GM10266 (cell line): ENCODE results near the gene VARS1.

Experiments used
- DNase-seq: peaks from one replicate; pipeline ENCODE4 v3.0.0; 2012; ENCODE audit errors: extremely low spot score
- TF ChIP-seq, protein P1 (sequence below): IDR thresholded peaks from 2 replicates; pipeline ENCODE4 v1.5.1; 2012; ENCODE audit warnings: mild to moderate bottlenecking, low read depth; ENCODE audit not compliant: control insufficient read depth, insufficient read depth; ENCODE audit errors: missing control alignments

The VARS1 gene

DNA sequence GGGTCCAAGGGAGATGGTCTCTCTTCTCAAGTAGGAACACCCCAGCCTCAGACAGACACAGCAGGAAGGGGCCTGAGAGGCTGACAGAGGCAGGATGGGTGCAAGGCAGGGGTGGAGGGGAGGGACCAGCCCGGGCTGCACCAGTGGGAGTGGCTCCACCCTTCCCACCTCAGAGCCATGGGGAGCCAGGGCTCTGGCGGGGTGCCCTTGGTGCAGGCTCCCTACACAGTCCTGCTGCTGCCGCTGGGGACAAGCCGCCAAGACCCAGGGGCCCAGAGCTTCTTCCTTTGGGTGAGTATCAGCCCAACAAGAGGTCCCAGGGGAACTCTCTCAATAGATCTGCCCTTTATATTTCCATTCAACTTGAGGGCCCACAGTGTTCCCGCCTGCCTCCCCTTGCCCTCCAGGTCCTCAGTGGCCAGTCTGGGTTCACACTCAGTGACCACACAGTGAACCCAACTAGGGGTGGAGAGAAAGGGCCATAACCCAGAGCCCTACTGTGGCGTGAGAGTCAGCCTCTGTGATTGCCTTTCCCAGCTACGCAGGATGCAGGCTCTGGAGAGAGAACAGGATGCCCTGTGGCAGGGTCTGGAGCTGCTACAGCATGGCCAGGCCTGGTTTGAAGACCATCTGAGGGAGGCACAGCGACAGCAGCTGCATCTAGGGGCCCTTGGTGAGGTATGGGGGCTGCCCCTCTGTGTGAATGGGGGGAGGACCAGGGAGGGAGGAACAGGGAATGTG, 32.5 kb downstream of the VARS1 start:
- TF ChIP-seq, protein P1, sequence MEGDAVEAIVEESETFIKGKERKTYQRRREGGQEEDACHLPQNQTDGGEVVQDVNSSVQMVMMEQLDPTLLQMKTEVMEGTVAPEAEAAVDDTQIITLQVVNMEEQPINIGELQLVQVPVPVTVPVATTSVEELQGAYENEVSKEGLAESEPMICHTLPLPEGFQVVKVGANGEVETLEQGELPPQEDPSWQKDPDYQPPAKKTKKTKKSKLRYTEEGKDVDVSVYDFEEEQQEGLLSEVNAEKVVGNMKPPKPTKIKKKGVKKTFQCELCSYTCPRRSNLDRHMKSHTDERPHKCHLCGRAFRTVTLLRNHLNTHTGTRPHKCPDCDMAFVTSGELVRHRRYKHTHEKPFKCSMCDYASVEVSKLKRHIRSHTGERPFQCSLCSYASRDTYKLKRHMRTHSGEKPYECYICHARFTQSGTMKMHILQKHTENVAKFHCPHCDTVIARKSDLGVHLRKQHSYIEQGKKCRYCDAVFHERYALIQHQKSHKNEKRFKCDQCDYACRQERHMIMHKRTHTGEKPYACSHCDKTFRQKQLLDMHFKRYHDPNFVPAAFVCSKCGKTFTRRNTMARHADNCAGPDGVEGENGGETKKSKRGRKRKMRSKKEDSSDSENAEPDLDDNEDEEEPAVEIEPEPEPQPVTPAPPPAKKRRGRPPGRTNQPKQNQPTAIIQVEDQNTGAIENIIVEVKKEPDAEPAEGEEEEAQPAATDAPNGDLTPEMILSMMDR, result no peak
- no peak for DNase-seq

DNA sequence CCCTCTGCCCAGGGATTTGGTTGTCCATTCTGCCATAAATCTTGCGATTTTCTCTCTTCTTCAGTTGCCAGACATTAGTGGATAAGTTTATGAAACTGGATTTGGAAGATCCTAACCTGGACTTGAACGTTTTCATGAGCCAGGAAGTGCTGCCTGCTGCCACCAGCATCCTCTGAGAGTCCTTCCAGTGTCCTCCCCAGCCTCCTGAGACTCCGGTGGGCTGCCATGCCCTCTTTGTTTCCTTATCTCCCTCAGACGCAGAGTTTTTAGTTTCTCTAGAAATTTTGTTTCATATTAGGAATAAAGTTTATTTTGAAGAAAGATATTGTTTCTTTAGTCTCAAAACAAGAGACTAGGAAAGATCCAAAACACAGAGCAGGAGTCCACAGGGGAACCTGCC, 33.2 kb downstream of the VARS1 start, which contains the start of gene SAPCD1:
SAPCD1 (plus strand) TSS at position 301 of the 400 bp plus-strand sequence. CDS start 399 bp downstream, outside the sequence.
- TF ChIP-seq, protein P1, result no peak
- DNase-seq, result no peak

- TF ChIP-seq, protein P1, result no peak
- DNase-seq, result no peak
Observed at GRCh38 chr6:31761343-31761742, 34.2 kb downstream of the VARS1 start.

- TF ChIP-seq, protein P1, result no peak
Observed at GRCh38 chr6:31760790-31761189, 34.8 kb downstream of the VARS1 start.

DNA sequence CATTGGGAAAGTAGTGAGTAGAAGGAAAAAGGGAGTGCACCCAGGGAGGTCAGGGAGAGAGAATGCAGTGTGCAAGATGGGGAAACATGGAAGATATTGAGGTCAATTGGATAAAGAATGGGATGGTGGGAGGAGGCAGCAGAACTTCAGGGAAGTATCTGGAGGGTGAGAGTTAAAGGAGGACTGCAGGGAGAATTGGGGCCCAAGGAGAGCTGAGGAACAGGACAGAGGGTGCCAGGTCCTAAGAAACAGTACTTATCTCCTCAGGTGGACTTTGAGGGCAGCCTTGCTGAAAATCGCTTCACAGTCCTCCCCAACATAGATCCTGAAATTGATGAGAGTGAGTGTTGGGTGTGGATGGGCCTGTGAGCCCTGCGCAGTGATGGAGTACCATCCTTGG, 37.3 kb downstream of the VARS1 start:
- TF ChIP-seq, protein P1, result no peak
- DNase-seq, result no peak

More at GRCh38 chr6:31760790-31761189, 34.8 kb downstream of the VARS1 start:
- no peak for DNase-seq

DNA sequence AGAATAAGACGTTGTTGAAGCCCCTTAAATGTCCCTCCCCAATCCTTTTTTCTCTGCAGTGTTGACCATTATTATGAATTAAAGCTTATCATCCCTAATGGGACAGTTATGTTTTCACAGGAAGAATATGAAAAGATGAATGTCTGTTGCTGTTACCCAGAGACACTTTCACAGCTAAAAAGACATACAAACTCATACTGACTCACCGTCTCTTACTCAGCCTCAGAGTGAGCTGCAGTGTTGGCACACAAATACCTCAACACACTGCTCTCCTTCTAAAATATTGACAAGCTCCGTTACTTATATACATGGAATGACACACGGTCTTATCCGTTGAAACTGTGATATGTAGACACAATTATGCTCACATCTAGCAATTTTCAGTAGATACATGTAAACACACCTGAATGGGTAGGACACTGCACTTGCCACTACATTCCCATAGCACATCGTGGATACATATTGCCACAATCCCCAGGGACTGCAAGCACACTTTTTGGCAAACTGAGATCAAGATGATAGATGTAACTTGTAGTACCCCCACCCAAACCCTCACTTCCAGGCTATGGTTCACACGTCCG, 42.7 kb downstream of the VARS1 start:
- no peak for DNase-seq
- TF ChIP-seq, protein P1, result no peak

- TF ChIP-seq, protein P1, result no peak
- DNase-seq, result no peak
Observed at GRCh38 chr6:31750411-31751022, 45.0 kb downstream of the VARS1 start.
